ENCODE results near the gene KISS1. TPM values are rescaled to one million over a fixed set of nuclear protein-coding genes. Genes with fewer than 3 reads are reported as not detected.

Gene KISS1
- total RNA-seq, 1 donor from 2014 or later, result 111 TPM

- TF ChIP-seq CTCF (conservative IDR thresholded peaks at IDR 0.05; ENCODE audit: low read depth, low read length), result no peak
- H3K4me3 ChIP-seq (ENCODE audit: low read depth, low read length), result no peak overlapping the region
- no peak for DNase-seq (ENCODE audit: low read depth)
Measured at GRCh38 chr1:204201348-204202040, 5.2 kb upstream of the KISS1 start.

GRCh38 chr1:204199579-204199978, 3.3 kb upstream of the KISS1 start:
- no peak for TF ChIP-seq CTCF (conservative IDR thresholded peaks at IDR 0.05; ENCODE audit: low read depth, low read length)
- no peak for DNase-seq (ENCODE audit: low read depth)
- H3K4me3 ChIP-seq (ENCODE audit: low read depth, low read length), result no peak overlapping the region

GRCh38 chr1:204198348-204199340, 2.4 kb upstream of the KISS1 start:
- no peak for DNase-seq (ENCODE audit: low read depth)
- TF ChIP-seq CTCF (conservative IDR thresholded peaks at IDR 0.05; ENCODE audit: low read depth, low read length), result peak; percentile 39

GRCh38 chr1:204197068-204197467, 777 bp upstream of the KISS1 start:
- no peak overlapping the region for H3K4me3 ChIP-seq (ENCODE audit: low read depth, low read length)
- no peak for TF ChIP-seq CTCF (conservative IDR thresholded peaks at IDR 0.05; ENCODE audit: low read depth, low read length)
- DNase-seq (ENCODE audit: low read depth), result no peak

More at GRCh38 chr1:204198348-204199340, 2.4 kb upstream of the KISS1 start:
- no peak overlapping the region for H3K4me3 ChIP-seq (ENCODE audit: low read depth, low read length)

GRCh38 chr1:204194771-204195170, 1.5 kb downstream of the KISS1 start:
- TF ChIP-seq CTCF (conservative IDR thresholded peaks at IDR 0.05; ENCODE audit: low read depth, low read length), result no peak

GRCh38 chr1:204194080-204194479, 2.2 kb downstream of the KISS1 start:
- DNase-seq (ENCODE audit: low read depth), result no peak
- H3K4me3 ChIP-seq (ENCODE audit: low read depth, low read length), result no peak overlapping the region
- TF ChIP-seq CTCF (conservative IDR thresholded peaks at IDR 0.05; ENCODE audit: low read depth, low read length), result no peak

More at GRCh38 chr1:204194771-204195170, 1.5 kb downstream of the KISS1 start:
- H3K4me3 ChIP-seq (ENCODE audit: low read depth, low read length), result no peak overlapping the region
- DNase-seq (ENCODE audit: low read depth), result no peak

Measured in epithelial cell of proximal tubule (primary cell).